Lung microvascular endothelial cell (primary cell): ENCODE data around the gene LGMN. TPM values are rescaled to one million over a fixed set of nuclear protein-coding genes. Genes with fewer than 3 reads are reported as not detected.

Source experiments
- DNase-seq, 2 donors: peaks; one replicate each; pipeline versions ENCODE4 v3.0.0 to v3.0.0-alpha.2; 2010; ENCODE audit warnings: low read depth in 2 of 2
- total RNA-seq: library from RNA; depleted of rRNA; stranded (reverse); fragments of >200 nt; gene quantifications from 2 replicates; pipeline ENCODE4 v1.2.1, GENCODE V29; 2014

LGMN gene
- total RNA-seq, 1 donor from 2014 or later, result 62.7 TPM

DNA sequence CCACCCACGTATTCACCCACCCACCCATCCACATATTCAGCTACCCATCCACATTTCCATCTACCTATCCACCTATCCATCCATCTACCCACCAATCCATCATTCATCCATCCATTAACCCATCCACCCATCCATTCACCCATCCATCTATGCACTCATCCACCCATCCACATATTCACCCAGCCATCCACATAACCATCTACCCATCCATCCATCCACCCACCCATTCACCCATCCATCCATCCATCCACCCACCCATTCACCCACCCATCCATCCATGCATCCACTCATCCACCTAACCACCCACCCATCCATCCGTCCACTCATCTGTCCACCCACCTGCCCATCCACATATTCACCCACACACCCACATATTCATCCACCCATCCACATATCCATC is 70.5 kb downstream of the LGMN start:
- DNase-seq, result no peak

DNA sequence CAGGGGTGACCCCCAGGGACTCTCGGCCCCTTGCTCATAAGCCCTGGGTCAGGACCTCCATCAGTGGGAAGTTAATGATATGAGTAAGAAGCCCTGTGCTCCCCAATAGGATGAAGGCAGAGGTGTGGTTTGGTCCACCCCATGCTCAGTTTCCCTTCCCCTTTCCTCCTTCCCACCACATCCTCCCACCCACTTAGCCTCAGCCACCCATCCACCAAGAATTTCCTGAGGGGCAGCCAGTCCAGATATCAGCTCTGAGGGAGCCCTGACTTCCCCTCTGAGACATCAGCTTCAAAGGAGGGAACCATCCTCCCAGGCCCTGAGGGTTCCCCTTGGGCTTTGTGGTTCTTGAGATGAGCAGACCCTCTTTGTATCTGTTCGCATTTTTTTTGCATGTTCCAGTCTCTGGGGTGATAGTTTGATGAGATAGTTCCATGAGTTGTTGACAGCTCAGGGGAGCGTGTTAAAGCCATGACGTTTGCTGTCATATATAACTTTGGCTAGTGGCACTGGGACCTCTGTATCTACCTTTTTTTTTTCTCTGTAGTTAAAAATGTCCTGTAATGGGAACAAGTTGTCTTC is 71.2 kb downstream of the LGMN start:
- DNase-seq, result no peak

DNA sequence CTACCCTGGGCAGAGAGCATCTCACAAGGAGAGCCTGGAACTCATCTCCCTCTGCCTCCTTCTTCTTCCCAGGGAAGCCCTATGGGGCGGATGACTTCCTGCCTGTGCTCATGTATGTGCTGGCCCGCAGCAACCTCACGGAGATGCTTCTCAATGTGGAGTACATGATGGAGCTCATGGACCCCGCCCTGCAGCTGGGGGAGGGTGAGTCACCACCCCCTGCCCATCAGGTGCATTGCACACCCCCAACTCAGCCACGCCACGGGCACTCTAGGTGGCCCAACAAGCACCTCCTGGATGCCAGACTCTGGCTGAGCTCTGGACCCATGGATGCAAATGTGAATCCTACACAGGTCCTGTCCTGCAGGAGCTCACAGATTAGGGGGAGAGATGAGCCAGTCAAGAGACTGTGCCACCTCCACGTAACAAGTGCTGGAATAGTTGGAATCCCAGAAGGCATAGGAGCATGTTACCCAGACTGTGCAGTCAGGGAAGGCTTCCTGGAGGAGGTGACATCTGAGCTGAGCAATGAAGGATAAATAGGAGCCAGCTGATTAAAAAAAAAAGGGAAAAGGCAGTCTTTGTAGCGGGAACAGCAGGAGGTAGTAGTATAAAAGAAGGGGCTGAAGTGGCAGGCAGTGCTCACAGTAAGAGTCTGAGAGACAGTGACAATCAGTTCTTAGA is 71.9 kb downstream of the LGMN start:
- DNase-seq, result no peak

- DNase-seq, result no peak
Observed at GRCh38 chr14:92675976-92676375, 72.5 kb downstream of the LGMN start.

- no peak for DNase-seq
Observed at GRCh38 chr14:92675421-92675820, 73.0 kb downstream of the LGMN start.

GRCh38 chr14:92673601-92674150 is 74.8 kb downstream of the LGMN start:
- DNase-seq, result no peak

DNA sequence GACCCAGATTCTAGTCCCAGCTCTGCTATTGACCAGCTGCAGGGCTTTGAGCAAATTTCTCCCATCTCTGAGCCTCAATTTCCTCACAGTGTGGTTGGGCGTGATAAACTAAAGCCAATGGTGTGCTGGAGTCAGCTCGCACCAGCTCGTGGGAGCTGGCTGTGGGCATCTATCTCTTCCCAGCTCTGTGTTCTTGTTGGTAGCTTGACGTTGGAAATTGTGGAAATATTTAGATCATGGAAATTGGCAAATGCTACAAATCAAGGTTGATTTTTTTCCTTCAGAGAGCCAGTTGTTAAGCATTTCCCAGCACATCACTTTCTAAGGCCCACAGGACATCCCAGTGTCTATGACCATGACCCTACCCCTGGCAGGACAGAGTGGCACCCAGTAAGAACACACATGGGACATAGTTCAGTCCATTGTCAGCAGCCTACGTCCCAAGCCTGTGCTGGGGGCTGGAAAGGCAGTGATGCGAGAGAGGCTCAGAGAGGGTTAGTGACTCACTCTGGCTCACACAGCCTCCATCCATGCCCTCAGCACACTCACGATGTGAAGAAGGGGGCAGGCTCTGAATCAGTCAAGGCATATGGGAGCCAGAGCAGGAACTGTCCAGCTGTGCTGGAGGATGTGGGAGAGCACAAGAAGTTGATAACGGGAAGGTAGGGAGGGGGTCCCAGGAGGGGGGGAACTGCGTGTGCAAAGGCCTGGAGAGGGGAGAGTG is 77.6 kb downstream of the LGMN start:
- DNase-seq, result no peak

- peak in 1 of 2 donors; percentile 33 for DNase-seq
Observed at GRCh38 chr14:92670160-92670559, 78.3 kb downstream of the LGMN start.

DNA sequence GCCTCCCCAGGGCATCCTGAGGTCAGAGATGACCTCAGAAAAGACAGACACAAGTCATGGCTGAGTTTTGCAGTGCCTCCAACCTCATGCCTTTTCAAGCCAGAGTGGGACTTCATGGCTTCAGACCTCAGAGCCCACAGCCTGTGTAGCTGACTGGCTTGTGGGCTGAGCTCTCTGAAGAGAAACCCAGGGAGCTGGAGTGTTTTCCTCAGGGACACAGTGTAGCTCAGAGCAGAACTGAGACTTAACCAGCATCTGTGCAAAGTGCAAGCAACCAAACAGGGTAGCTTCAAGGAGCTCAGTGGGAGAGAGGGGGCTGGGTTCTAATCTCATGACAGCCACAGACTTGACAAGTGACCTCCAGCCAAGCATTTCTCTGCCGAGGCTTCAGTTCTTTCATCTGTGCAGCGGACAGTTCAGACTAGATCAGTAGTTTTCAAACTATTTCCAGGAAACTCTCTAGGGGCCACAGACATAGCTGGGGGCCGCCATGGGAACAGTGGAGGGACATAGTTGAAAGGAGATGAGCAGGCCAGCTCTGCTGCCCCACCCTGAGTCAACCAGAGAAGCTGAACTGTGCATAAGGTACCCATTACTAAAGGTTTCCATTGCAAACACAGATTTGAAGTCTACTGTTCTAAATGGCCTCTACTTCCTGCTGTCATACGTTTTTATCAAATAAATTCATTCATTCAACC is 80.0 kb downstream of the LGMN start:
- DNase-seq, result no peak

GRCh38 chr14:92666251-92666650 is 82.2 kb downstream of the LGMN start:
- no peak for DNase-seq

GRCh38 chr14:92665661-92666110 is 82.7 kb downstream of the LGMN start:
- peak in 1 of 2 donors; percentile 32 for DNase-seq

DNA sequence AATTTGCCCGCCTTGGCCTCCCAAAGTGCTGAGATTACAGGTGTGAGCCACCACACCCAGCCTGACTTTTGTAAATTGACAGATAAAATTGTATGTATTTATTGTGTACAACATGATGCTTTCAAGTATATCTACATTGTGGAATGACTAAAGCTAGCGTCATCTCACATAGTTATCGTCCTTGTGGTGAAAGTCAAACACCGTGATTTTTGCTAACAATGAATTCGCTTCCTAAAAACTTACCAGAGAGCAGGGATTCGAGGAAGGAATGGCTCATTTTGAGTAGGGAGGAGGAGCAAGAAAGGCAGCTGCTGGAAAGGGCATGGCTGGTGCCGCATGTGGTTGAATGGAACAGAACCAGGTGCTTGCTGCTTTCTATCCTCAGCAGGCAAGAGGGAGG is 85.4 kb downstream of the LGMN start:
- DNase-seq, result no peak

DNA sequence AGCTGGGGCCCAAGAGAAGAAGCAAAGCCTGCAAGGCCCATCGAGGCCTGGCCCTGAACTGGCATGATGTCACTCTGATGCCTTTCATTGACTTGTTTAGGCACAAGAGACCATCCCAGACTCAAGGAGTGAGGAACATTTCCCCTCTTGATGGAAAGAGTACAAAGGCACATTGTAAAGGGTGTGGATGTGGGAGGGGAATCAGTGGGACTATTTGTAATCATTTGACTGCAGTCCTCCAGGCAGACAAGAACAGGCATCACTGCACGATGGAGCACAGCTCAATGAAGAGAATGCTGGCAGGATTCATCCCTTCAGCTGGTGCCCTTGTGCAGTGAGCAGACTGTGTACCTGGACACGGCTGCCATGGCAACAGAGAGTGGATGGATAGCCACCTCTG is 87.9 kb downstream of the LGMN start:
- DNase-seq, result no peak

- peak in 1 of 2 donors; percentile 41 for DNase-seq
Observed at GRCh38 chr14:92659765-92660561, 88.5 kb downstream of the LGMN start.

GRCh38 chr14:92658684-92659083 is 89.7 kb downstream of the LGMN start:
- DNase-seq, result no peak

DNA sequence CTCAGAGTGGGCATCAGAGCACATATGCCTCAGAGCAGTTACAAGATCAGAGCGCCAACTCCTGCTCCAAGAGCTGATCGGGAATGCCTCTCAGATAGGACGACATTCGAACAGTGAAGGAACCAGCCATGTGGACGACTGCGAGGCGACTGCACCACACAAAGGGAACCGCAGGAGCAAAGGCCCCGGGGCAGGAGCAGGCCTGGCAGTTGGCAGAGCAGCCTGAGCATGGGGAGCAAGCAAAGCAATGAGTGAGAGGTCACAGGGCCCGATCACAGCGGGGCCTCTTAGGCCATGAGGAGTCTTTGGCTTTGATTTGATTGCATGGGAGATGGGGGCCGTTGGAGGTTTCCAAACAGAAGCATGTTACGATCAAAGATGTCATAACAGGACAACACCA is 90.3 kb downstream of the LGMN start:
- no peak for DNase-seq

DNA sequence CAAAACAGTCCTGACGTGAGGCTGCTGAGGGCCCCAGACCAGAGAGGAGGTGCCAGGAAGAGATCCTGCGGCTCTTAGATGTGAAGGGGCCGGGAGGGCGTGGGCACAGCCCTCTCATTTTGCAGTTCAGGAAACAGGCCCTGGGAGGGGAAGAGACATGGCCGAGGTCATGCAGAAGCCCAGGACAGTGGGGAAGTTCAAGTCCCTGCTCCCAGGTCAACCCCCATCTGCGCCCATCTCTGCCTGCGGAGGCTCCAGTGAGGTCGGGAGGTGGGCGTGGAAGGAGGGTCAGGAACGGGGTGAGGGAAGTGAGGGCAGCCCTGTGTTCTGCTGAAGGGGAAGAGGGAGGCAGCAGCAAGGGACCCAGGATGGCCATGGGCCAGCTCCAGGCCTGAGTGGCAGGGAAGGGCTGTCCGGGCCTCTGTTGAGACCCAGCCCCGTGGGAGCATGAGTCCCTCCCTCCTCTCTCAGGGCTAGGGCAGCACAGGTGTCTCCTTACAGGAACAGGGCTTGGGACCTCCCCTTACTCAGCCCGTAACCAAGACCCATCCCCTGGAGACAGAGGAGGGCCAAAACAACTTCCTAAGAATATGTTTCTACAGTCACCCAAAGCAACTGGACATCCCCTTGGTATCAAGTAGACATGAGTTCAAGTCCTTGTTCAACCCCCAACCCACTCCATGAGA is 90.8 kb downstream of the LGMN start:
- no peak for DNase-seq

- peak in 1 of 2 donors; percentile 12 for DNase-seq
Observed at GRCh38 chr14:92656306-92657081, 91.9 kb downstream of the LGMN start.

DNA sequence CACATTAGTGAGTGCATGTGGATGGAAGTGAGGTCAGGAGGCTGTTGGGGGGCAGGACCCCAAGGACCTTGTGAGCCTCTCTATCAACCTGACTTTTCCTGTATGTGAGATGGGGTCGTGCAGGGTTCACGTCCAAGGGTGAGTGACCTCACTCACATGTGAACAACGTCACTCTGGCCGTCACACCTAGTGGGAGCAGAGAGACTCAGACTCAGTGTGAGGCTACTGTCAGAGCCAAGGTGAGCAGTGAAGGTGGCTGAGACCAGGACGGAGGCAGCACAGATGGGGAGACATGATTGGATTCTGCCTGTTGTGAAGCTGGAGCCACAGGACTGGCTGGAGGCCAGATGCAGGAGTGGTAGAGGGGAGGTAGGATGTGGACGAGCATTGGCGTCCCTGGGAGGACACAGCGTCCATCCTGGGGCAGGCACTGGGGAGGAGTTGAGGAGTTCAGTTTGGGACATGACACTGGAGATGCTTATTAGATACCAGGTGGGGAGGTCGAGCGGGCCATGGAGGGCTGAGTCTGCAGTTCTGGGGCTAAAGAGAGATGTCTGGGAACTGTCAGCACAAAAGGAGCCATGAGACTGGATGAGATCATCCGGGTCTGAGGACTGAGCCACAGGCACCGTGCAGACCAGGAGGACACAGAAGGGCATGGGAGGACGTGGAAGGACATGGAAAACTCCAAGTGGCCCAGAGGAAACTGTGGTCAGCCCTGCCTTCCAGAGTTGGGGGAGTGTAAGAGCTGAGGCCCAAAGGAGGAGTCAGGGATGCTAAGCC is 92.8 kb downstream of the LGMN start:
- no peak for DNase-seq
